Measurements from ENCODE around the gene FAM204A.

DNA sequence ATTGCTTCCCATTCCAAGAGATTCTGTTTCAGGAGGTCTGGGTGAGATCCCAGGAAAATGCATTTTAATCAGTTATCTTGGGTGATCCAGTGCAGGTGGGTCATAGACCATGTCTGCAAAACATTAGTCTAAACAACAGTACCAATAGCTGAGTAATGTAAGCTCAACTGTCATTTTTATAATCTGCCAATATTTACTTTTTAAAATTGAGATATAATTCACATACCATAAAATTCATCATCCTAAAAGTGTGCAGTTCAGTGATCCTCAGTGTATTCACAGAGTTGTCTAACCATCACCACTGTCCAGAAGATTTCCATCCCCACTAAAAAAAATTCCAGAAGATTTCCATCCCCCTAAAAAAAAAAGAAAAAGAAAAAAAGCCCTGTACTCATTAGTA lies 51.0 kb downstream of the FAM204A start:
- no peak for TF ChIP-seq CTCF (IDR thresholded peaks at IDR 0.05)
- TF ChIP-seq POLR2A (IDR thresholded peaks at IDR 0.05): no peak
